Epithelial cell of proximal tubule (primary cell): ENCODE measurements around the gene EPHA6. TPM values are rescaled to one million over a fixed set of nuclear protein-coding genes. Genes with fewer than 3 reads are reported as not detected.
"Not testable (repeated sequence)": the region's sequence is repeated elsewhere in the genome, so short reads cannot be mapped to it uniquely, and the experiment has no call there.

ENCODE experiments used
- DNase-seq: peaks from one replicate; pipeline ENCODE4 v3.0.0-alpha.2; 2011; ENCODE audit warnings: low read depth
- H3K4me3 ChIP-seq: 2 replicates; pipeline ENCODE4 v1.5.1; 2011; ENCODE audit warnings: low read depth, mild to moderate bottlenecking, low read length
- CTCF ChIP-seq: conservative IDR thresholded peaks from 2 replicates; pipeline ENCODE4 v1.5.1; 2012; ENCODE audit warnings: low read depth, mild to moderate bottlenecking, low read length
- total RNA-seq: library from RNA; depleted of rRNA; stranded (reverse); fragments of >200 nt; gene quantifications from 2 replicates; pipeline ENCODE4 v1.2.3, GENCODE V29; 2015

The EPHA6 gene
- total RNA-seq, 1 donor from 2014 or later: 0.46 TPM

GRCh38 chr3:96959901-96960641 lies 145.7 kb downstream of the EPHA6 start:
- no peak overlapping the region for H3K4me3 ChIP-seq
- DNase-seq: no peak
- TF ChIP-seq CTCF: no peak

- TF ChIP-seq CTCF: no peak
- H3K4me3 ChIP-seq: no peak overlapping the region
- DNase-seq: no peak
These were observed 146.4 kb downstream of the EPHA6 start for GRCh38 chr3:96960661-96961330.

- no peak for TF ChIP-seq CTCF
- DNase-seq: no peak
- no peak overlapping the region for H3K4me3 ChIP-seq
These were observed 147.2 kb downstream of the EPHA6 start for GRCh38 chr3:96961576-96961975.

- H3K4me3 ChIP-seq: no peak overlapping the region
- DNase-seq: no peak
- no peak for TF ChIP-seq CTCF
These were observed 152.0 kb downstream of the EPHA6 start for GRCh38 chr3:96966181-96966929.

- TF ChIP-seq CTCF: no peak
- no peak overlapping the region for H3K4me3 ChIP-seq
- DNase-seq: no peak
These were observed 155.8 kb downstream of the EPHA6 start for GRCh38 chr3:96970211-96970610.

GRCh38 chr3:96977671-96978070 lies 163.3 kb downstream of the EPHA6 start:
- no peak for DNase-seq
- no peak for TF ChIP-seq CTCF
- no peak overlapping the region for H3K4me3 ChIP-seq

- peak; percentile 60 for DNase-seq
- not testable (repeated sequence) for H3K4me3 ChIP-seq
These were observed 169.3 kb downstream of the EPHA6 start for GRCh38 chr3:96983716-96984115.
